NCI-H2196 (cell line): ENCODE results near the gene GJC3.
"Not testable (repeated sequence)": the region's sequence is repeated elsewhere in the genome, so short reads cannot be mapped to it uniquely, and the experiment has no call there.

ENCODE experiments used
- DNase-seq: peaks from one replicate; lab custom pipeline; 2025; ENCODE audit not compliant: unreplicated experiment; lab: John Stamatoyannopoulos, UW

The GJC3 gene

DNA sequence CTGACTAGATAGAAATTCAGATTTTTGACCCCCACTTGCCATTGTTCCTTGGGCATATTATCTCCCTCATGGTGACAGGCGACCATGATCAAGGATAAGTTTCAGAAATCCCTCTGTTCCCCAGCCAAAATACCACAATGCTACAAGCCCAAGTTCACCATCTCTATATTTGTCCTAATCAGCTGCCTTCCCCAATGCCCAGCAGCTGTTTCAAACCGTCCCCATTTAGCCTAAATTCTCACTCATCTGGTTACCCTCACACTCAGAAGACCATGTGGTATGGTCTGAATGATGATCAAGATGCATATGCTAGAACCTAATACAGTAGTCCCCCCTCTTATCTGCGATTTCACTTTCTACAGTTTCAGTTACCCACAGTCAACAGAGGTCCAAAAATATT, 956 bp upstream of the GJC3 start:
- DNase-seq: no peak

DNA sequence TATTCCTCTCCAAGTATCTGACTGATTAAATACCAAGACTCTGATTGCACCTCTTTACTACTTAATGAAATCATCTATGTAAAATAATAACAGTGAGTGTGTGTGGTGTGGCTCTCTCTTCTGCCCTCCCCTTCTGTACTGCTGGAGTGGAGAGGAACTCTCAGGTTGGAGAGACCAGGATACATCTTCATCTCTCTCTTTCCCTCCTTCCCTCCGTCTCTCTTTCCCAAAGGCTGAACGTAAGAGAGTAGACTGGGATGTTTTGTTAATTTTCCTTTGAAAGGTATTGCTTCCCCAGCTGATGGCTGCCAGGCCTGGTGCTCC, 272 bp upstream of the GJC3 start:
- DNase-seq: no peak

DNA sequence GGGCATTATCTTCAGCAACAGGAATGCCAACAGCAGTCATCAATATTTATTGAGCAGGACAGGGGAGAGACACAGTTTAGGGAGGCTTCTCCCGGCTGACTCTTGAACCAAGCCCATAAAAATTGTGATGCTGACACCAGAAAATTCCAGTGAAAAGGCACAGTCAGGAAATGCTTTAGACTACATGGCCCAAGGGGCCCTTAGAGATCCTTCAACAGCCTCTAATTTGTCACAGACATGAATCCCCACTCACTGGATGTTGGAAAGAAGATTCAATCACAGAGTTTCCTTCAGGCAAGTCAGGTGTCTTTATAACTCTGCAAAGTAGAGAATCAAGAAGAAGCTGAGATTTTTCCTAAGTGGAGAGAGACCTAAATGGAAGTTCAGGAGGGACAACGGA, 1.2 kb downstream of the GJC3 start:
- no peak for DNase-seq

DNA sequence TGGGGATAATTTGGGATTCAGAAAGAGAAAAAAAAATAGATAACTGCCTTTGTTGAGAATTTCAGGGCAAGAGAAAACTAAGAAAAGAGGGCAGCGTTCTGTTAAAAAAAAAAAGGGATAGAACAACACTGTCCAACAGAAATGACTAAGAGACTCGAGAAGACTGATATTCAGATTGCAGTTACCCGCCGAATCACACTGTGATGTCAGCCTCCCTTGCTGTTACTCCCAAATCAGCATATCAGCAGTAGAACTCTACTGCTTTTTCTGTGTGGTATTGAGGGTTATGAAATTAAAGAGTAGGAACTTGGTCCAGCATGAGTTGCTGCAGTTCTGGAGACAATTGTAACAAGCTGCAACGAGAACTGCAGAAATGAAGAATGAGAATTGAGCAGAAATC, 1.9 kb downstream of the GJC3 start:
- DNase-seq: no peak

DNA sequence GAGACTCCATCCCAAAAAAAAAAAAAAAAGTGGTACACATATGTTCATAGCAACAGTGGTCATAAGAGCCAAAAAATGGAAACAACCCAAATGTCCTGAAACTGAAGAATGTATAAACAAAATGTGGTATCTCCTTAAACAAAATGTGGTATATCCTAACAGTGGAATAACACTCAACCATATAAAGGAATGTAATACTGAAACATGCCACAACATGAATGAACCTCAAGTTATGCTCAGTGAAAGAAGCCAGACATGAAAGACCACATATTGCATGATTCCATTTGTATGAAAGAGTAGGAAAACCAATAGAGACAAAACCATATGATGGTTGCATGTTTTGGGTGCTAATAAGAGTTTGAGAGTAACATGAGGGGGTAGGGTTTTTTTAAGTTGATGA, 3.1 kb downstream of the GJC3 start:
- no peak for DNase-seq

DNA sequence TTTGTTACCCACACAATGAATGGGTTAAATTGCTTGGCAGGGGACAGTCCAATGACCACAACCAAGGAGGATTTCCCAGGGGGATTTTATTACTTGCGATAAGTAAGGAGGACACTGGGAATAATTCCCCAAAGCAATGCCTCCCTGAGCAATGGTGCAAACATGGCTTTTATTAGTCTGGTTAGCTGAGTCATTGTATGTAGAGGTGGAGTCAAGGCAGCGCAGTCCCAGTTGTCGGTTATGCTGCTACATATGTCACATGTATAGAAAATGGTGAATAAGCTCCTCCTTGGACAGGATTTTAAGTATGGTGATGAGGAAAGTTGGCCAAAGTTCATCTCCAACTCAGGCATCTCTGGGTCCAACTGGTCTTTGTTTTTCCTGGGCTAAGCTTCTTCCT, 6.2 kb downstream of the GJC3 start:
- no peak for DNase-seq

DNA sequence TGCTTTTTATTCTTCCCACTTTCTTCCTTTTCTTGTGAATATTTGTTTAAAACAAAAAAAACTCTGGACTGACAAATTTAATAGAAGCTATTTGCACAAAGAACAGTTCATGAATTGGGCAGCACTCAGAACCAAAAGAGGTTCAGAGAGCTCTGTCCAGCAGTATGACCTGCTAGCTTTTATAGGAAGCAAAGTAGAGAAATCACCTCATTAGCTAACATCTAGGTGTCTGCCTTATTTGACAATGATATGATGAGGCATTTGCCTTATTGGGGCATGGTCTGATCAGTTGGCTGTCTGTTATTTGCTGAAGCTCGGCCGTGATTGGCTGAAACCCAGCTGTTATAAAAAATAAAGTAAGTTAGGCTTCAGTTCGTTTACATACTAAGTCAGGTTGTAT, 9.3 kb downstream of the GJC3 start:
- no peak for DNase-seq

DNA sequence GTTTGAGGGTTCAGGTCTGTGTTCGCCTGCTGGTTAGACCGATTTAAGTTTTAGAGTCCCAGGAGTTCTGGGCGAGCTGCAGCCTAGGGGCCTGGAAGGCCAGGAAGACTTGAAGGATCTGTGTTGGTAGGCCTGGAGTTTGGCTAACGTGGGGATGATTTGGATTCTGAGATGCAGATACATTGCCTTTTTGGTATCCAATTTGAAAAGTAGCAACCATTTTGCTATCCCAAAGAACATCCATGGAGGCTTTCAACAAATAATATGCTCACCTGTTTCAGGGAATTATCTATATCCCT, 9.7 kb downstream of the GJC3 start:
- DNase-seq: no peak

DNA sequence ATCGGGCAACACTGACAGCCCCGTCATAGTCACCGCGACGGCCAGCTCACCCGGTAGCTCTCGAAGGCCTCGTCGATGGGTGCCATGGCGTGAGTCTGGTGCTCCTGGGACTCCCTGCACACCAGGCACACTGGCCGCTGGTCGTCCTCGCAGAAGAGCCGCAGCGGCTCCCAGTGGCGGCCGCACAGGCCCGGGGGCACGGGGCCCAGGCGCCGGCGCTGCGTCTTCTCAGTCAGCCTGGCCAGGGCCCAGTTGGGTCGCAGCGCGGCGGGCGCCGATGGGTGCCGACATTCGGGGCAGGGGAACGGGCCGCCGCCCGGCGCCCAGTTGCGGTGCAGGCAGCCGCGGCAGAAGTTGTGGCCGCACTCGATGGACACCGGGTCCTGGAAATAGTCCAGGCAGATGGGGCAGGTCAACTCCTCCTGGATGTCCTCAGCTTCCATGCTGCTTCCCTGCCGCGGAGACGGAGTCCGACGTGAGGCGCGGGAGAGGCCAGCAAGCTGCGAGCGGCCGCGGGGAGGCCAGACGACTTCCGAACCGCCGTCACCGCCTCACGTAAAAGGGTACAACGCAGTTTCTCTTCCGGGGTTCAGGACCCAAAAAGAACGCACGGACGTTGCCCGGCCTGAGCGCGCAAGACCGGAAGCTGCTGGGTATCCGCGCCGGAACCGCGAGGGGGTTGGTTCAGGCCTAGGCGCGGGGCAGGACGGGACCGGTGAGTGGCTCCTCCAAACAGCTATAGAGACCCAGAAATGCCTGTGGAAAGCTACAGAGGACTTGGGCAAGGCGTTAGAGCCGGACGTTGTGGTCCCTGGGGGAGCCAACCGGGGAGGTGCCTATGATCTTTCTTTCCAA, 10.2 kb downstream of the GJC3 start, which contains the start of gene TRIM4:
Gene TRIM4, minus strand, starts transcription at position 572 of the 855 bp plus-strand sequence. Its CDS starts 129 bp downstream, at position 443.
- peak; percentile 87 for DNase-seq

DNA sequence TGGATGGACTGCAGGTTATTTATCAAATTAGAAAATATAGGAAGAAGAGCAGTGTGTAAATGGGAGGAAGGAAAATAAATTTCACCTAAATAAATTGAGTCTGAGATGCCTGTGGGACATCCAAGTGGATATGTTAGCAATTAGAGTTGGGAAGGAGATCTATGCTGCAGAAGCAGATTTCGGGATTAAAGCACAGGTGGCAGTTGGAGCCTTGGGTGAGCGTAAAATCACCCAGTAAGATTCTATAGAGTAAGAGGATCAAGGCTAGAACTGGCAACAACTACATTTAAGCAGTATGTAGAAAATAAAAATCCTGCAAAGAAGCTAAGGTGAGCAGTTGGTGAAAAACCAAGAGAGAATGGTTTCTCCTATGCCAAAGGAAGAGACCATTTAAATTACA, 18.4 kb downstream of the GJC3 start:
- no peak for DNase-seq

DNA sequence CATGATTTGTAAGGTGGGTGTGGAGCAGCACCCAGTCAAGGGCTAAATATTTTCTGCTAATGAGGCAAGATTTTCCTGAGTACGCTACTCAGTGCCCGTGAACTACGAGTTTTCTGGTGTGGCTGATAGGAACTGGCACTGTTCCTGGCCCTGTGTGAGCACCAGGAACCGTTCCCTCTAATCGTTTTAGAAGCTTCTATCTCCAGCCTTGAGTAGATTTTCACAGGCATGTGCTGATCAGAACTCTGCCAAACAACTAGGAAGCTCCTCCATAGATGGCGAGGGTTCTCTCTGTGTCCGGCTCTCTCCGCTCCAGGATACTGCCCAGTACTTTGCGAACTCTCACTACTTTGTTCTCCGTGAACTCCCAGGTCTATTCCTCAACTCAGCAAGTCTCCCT, 27.8 kb downstream of the GJC3 start:
- DNase-seq: no peak

DNA sequence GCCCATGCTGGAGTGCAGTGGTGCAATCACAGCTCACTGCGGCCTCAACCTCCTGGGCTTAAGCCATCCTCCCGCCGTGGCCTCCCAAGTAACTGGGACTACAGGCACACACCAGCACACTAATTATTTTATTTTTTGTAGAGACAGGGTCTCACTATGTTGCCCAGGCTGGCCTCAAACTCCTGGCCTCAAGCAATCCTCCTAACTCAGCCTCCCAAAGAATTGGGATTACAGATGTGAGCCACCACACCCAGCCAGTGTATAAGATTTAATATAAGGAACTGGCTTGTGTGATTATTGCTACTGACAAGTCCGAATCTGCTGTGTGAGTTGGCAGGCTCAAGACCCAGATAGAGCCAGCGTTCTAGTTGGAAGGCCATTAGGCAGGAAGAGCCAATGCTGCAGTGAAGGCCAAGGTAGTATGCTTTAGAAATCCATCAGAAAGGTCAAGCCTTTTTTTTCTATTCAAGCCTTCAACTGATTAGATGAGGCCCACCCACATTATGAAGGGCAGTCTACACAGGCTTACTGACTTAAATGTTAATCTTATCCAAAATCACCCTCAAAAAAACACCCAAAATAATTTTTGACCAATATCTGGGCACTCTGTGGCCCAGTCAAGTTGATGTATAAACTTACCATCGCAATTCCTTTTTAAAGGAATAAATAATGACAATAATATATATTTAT, 29.4 kb downstream of the GJC3 start:
- no peak for DNase-seq

DNA sequence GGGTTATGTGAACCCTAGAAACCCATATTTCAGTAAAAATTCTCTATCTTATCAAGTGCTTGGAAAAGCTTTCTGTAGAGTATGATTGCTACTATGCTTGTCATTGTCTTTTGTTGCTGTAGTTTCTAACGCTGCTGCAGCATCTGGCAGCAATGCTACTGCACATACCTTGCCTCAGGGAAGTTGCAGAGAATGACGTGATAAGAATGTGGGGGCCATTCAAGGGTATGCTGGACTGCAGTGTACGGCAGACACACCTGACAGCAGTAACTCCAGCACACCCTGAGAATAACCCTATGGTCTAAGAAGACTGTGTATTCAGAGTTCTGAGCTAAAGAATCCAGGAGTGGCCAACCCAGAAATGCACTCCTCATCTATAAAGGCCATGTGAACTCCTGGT, 30.6 kb downstream of the GJC3 start:
- no peak for DNase-seq

DNA sequence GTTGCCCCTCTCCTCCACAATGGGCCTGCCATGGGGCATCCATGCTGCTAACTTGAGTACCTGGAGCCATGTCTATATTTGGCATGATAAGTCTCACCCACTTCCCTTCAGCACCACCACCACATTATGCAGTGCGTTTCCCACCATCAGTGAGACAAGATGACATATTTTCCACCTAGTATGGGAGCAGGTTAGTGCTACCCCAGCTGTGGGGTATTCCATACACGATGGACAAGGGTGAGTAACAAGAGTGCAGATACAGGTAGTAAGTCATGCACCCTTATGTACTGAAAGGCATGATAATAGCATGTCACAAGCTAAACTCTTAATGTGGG, 31.4 kb downstream of the GJC3 start:
- DNase-seq: no peak

DNA sequence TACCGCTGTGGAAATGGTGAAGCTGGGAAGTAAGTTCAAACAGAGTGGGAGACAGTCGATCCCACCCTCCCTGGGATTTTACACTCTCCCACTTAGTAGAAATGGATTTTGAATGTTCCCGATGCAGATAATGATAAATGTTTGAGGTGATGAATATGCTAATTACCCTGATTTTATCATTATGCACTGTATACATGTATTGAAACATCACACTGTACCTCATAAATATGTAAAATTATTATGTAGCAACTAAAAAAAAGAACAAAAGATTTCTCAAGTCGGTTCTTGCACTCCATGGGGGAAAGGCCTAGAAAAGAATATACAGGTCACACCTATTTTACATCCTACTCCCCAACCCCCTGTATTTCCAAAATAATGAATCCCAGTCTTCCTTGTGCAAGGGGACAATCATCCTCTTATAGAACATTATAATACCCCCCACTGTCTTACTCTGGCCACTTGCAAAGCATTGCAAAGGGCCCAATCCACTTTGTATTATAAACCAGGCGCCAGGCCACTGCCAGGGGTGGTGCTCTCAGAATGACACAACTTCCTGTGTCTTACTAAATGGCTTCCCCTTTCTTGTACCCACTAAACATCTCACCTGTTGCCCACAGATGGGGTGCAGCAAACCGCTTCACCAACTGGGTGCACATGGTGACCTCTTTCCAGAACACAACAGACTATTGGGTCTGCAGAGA, 31.9 kb downstream of the GJC3 start:
- no peak for DNase-seq

DNA sequence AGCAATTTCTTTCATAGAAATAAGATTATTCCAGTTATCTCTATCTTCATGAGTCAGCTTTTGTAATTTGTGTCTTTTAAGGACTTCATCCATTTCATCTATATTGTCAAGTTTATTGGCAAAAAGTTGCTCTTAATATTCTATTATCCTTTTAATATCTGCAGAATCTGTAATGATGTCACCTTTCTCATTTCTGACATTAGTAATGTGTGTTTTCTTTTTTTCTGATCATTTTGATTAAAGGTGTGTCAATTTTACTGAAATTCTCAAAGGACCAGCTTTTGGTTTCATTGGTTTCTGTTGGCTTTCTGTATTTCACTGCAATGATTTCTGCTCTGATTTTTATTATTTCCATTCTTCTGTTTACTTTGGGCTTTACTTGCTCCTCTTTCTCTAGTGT, 34.7 kb downstream of the GJC3 start:
- DNase-seq: no peak

DNA sequence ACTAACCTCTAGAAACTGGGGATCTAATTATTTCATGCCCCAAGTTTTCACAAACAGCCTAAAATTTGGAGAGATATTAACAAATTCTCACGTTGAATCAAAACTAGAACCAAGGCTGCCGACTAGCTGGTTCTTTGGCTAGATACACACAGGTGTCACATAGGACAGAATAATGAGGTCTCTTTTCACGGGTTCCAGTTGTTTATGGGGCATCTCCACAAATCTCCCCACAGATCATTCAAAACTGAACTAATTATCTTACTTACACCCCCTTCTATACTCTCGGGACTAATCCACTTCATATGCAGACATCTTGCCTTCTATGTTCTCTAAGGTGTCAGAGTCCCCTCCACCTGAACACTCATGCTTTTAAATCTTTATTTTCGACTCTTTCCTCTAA, 36.1 kb downstream of the GJC3 start:
- DNase-seq: no peak

DNA sequence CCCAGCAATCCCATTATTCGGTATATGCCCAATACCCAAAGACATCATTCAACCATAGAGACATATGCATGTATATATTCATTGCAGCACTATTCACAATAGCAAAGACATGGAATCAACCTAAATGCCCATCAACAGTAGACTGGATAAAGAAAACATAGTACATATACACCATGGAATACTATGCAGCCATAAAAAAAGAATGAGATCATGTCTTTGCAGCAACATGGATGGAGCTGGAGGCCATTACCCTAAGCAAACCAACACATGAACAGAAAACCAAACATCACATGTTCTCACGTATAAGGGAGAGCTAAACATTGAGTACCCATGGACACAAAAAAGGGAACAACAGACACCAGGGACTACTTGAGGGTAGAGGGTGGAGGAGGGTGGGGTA, 39.1 kb downstream of the GJC3 start:
- not testable (repeated sequence) for DNase-seq

DNA sequence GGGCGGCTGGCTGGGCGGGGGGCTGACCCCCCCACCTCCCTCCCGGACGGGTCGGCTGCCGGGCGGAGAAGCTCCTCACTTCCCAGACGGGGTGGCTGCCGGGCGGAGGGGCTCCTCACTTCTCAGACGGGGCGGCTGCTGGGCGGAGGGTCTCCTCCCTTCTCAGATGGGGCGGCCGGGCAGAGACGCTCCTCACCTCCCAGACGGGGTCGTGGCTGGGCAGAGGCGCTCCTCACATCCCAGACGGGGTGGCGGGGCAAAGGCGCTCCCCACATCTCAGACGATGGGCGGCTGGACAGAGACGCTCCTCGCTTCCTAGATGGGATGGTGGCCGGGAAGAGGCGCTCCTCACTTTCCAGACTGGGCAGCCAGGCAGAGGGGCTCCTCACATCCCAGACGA, 41.1 kb downstream of the GJC3 start:
- DNase-seq: not testable (repeated sequence)

DNA sequence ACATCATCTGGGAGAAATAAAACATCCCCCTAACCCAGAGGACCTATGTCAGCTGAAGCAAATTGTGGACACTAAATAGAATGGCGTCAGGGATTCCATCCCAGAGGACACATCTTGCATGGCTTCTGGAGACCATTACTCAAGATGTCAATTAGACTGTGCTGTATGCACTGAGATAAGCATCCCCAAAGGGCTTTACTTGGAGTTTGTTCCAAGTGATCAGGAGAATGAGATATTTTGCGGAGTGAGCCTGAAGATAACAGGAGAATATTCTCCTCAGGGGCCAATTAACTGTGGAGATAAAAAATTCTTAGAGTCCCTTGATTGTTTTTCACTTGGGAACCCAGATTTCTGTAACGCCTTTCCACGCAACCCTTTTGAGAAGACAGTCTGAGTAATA, 48.0 kb downstream of the GJC3 start:
- no peak for DNase-seq

DNA sequence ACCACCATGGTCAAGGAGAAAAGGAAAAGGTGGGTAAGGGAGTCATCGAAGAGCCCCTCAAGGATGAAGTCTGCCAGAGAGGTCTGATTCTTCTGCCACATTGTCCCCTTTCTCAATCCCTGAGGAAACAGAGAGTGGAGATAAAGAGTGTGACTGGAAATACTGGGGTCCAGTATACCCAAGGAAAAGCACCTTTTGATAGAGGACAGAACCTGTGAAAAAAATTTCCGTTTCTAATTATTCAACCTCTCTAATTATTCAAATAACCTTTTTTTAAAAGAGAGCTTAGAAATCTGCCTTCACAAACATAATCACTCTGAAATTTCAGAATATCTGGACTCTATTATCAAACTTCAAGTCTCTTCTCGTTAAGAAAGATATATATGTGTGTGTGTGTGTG, 52.5 kb downstream of the GJC3 start, which contains the start of gene OR2AE1:
Gene OR2AE1, minus strand, starts transcription at position 101 of the 400 bp plus-strand sequence. Its CDS starts 0 bp downstream, at position 101.
- no peak for DNase-seq

DNA sequence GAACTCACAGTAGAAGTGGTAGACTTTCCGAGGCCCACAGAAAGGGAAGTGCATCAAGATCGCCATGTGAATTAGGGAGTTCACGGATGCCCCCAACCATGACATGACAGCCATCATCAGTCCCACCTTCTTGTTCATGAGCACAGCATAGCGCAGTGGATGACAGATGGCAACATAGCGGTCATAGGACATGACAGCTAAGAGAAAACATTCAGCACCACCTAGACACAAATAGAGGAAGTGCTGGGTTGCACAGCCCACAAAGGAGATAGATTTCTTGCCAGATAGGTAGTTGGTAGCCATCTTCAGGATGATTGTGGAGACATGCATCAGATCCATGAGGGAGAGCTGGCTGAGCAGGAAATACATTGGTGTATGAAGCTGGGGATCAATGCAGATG, 52.9 kb downstream of the GJC3 start:
- DNase-seq: no peak
